ENCODE results near the gene DIS3L2. TPM values are rescaled to one million over a fixed set of nuclear protein-coding genes. Genes with fewer than 3 reads are reported as not detected.

The DIS3L2 gene
- total RNA-seq, 2 donors from 2014 or later = 22.6 to 32.3 TPM

DNA sequence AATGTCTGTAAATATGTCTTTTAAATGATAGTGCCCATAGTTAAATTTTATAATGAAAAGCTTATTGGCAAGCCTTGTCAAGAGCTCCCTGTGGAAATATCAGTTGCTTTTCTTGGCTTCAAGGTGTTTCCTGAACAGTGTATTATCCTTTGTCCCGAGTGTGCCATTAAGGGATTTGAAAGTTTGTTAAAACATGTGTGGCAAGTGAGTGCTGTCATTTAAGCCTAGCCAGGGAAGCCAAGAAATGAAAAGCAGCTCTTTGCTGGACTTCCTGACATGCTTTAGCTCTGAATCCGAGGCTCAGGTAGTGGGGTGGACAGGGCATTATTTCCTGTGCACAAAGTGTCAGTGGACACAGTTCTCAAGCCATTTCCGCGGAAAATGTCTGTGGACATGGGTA is 111.5 kb downstream of the DIS3L2 start:
- H3K9me3 ChIP-seq = no peaks in the 10 kb centered on the region
- TF ChIP-seq, protein P1, sequence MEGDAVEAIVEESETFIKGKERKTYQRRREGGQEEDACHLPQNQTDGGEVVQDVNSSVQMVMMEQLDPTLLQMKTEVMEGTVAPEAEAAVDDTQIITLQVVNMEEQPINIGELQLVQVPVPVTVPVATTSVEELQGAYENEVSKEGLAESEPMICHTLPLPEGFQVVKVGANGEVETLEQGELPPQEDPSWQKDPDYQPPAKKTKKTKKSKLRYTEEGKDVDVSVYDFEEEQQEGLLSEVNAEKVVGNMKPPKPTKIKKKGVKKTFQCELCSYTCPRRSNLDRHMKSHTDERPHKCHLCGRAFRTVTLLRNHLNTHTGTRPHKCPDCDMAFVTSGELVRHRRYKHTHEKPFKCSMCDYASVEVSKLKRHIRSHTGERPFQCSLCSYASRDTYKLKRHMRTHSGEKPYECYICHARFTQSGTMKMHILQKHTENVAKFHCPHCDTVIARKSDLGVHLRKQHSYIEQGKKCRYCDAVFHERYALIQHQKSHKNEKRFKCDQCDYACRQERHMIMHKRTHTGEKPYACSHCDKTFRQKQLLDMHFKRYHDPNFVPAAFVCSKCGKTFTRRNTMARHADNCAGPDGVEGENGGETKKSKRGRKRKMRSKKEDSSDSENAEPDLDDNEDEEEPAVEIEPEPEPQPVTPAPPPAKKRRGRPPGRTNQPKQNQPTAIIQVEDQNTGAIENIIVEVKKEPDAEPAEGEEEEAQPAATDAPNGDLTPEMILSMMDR (IDR thresholded peaks at IDR 0.05) = no peak
- no peak overlapping the region for H3K4me3 ChIP-seq
- intact Hi-C loops (cut with DNase I) = no loop called here
- H3K27me3 ChIP-seq = no peaks in the 10 kb centered on the region
- no peak overlapping the region for H3K27ac ChIP-seq
- no peak overlapping the region for H3K9ac ChIP-seq (ENCODE audit: low read depth in 2 of 2, low read length in 2 of 2)
- H3K36me3 ChIP-seq = no peaks in the 10 kb centered on the region
- DNase-seq = no peak
- H3K4me1 ChIP-seq = no peaks in the 10 kb centered on the region

DNA sequence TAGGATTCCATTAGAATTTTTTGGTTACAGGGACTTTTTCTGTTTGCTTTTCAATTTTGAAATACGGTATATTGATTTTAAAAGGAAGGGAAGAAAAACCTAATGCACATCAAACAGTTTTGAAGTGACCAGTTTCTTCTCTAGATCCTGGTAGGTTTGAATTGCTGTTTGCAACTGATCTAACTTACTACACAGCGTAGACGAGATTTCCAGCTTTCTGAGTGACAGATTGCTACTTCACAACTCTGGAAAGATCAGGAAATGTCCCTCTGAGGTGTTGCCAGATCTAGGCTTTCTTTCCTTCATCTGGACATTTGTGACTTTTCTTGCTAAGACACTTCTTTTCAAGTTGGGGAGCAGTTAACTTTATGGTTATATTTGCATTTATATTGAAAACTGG is 112.2 kb downstream of the DIS3L2 start:
- no peak for DNase-seq
- Histone ChIP-seq H3K4me1 (no peaks in the 10 kb centered on the region), H3K36me3 (no peaks in the 10 kb centered on the region), H3K9me3 (no peaks in the 10 kb centered on the region), H3K4me3 (no peak overlapping the region), H3K27me3 (no peaks in the 10 kb centered on the region), H3K9ac (ENCODE audit: low read depth in 2 of 2, low read length in 2 of 2) (no peak overlapping the region), H3K27ac (no peak overlapping the region)
- TF ChIP-seq, protein P1 (IDR thresholded peaks at IDR 0.05) = no peak
- intact Hi-C loops (cut with DNase I) = no loop called here

DNA sequence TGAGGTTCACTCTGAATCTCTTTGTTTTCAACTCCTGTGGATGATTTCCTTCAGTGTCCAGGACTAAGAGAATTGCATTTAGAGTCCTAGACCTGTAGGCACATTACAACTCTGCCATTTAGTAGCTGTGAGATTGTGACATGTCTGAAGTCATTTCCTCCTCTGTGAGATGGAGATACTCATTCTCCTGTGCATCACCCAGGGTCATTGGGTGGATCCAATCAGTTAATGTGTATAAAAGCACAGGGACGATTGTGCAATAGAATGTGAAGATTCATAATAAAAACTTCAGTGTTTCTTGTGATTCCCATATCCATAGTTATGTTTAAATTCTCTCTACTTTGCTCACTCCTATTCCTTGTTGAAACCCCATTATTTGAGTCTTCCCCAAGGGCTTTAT is 113.6 kb downstream of the DIS3L2 start:
- Histone ChIP-seq H3K27me3 (no peaks in the 10 kb centered on the region), H3K4me3 (no peak overlapping the region), H3K27ac (no peak overlapping the region), H3K9me3 (no peaks in the 10 kb centered on the region), H3K4me1 (no peaks in the 10 kb centered on the region), H3K9ac (ENCODE audit: low read depth in 2 of 2, low read length in 2 of 2) (no peak overlapping the region), H3K36me3 (no peaks in the 10 kb centered on the region)
- TF ChIP-seq, protein P1 (IDR thresholded peaks at IDR 0.05) = no peak
- DNase-seq = no peak
- intact Hi-C loops (cut with DNase I) = no loop called here

DNA sequence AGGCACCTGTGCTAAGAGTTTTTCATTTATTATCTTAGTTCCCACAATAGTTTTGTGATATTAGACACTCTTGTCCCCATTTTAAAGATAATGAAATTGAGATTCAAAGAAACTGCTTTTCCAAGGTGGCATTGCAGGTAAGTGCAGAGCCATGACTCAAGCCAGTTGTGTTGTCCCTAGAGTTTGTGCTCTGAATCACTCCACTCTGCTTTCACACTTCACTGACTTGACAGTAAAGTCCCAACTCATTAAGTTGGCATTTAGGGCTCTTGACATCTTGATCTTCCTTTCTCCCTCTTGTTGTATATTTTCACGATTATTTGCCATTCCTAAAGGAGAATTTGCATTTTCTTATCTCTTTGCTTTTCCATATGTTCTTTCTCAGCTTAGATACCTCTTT is 114.3 kb downstream of the DIS3L2 start:
- intact Hi-C loops (cut with DNase I) = no loop called here
- Histone ChIP-seq H3K4me3 (no peak overlapping the region), H3K4me1 (no peaks in the 10 kb centered on the region), H3K27me3 (no peaks in the 10 kb centered on the region), H3K36me3 (no peaks in the 10 kb centered on the region), H3K9me3 (no peaks in the 10 kb centered on the region), H3K27ac (no peak overlapping the region), H3K9ac (ENCODE audit: low read depth in 2 of 2, low read length in 2 of 2) (no peak overlapping the region)
- TF ChIP-seq, protein P1 (IDR thresholded peaks at IDR 0.05) = no peak
- DNase-seq = no peak

DNA sequence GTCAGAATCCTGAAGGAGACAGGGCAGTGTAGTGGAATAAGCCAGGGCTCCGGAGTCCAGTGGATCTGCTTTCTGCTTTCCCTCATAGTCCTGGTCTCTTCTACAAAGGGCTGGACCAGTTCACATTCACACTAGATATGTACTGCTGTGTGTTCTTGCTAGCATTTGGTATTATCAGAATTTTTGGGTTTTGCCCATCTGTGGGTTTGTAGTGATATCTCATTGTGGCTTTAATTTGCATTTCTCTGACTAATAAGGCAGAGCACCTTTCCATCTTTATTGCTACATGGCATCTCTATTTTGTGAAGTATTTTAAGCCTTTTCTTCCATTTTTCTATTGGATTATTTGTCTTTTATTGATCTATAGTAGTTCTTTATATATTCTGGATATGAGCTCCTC is 114.8 kb downstream of the DIS3L2 start:
- Histone ChIP-seq H3K4me1 (no peaks in the 10 kb centered on the region), H3K27ac (no peak overlapping the region), H3K36me3 (no peaks in the 10 kb centered on the region), H3K27me3 (no peaks in the 10 kb centered on the region), H3K9me3 (no peaks in the 10 kb centered on the region), H3K4me3 (no peak overlapping the region), H3K9ac (ENCODE audit: low read depth in 2 of 2, low read length in 2 of 2) (no peak overlapping the region)
- DNase-seq = no peak
- intact Hi-C loops (cut with DNase I) = no loop called here
- TF ChIP-seq, protein P1 (IDR thresholded peaks at IDR 0.05) = no peak

DNA sequence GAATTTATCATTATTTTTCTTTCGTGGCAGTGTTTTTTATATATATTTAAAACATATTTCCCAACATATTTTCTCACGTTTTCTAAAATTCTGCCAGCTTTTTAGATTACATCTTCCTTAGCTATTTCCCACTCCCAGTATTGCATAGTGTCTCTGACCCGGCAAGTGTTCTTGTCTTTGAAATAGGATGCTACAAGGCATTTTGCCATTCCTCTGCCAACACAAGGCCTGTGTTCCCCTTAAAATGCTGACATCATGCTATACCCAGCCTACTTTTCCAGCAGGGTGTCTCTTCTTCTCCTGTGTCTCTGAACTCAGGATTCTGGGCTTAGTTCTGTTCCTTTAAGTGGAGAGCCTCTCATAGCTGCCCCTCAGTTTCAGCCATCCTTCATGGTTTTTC is 115.2 kb downstream of the DIS3L2 start:
- no peak overlapping the region for H3K9ac ChIP-seq (ENCODE audit: low read depth in 2 of 2, low read length in 2 of 2)
- intact Hi-C loops (cut with DNase I) = no loop called here
- H3K9me3 ChIP-seq = no peaks in the 10 kb centered on the region
- TF ChIP-seq, protein P1 (IDR thresholded peaks at IDR 0.05) = no peak
- H3K27ac ChIP-seq = no peak overlapping the region
- no peaks in the 10 kb centered on the region for H3K27me3 ChIP-seq
- no peaks in the 10 kb centered on the region for H3K4me1 ChIP-seq
- DNase-seq = no peak
- H3K36me3 ChIP-seq = no peaks in the 10 kb centered on the region
- no peak overlapping the region for H3K4me3 ChIP-seq
